Cardiac muscle cell (in vitro differentiated cells and primary cell): ENCODE measurements around the gene BDKRB2. TPM values are rescaled to one million over a fixed set of nuclear protein-coding genes. Genes with fewer than 3 reads are reported as not detected.

Experiments
- DNase-seq, 2 donors: peaks; one replicate each; pipeline versions ENCODE4 v3.0.0 to v3.0.0-alpha.2; 2010 to 2017; ENCODE audit warnings: low read depth in 1 of 2, low spot score in 1 of 2
- H3K27ac ChIP-seq: fragments of 200-600 bp; sonication (generic); 2 replicates; pipeline ENCODE4 v1.5.1; 2016
- H3K27me3 ChIP-seq: fragments of 200-600 bp; sonication (generic); 2 replicates; pipeline ENCODE4 v1.6.0; 2016; ENCODE audit warnings: control low read depth
- H3K36me3 ChIP-seq: fragments of 200-600 bp; sonication (generic); 2 replicates; pipeline ENCODE4 v1.5.1; 2016; ENCODE audit warnings: control low read depth
- H3K4me1 ChIP-seq: fragments of 200-600 bp; sonication (generic); 2 replicates; pipeline ENCODE4 v1.8.1; 2017; ENCODE audit warnings: low read depth, mild to moderate bottlenecking, mixed run types
- H3K4me3 ChIP-seq: fragments of 200-600 bp; sonication (generic); 2 replicates; pipeline ENCODE4 v1.5.1; 2016; ENCODE audit warnings: mild to moderate bottlenecking
- H3K9me3 ChIP-seq: fragments of 200-600 bp; sonication (generic); 2 replicates; pipeline ENCODE4 v1.5.1; 2017; ENCODE audit warnings: low read depth, mild to moderate bottlenecking, control low read depth
- polyA plus RNA-seq: library from polyadenylated mRNA; unstranded; fragments of >200 nt; fragmentation: Nextera tagmentation; extraction: Ambion mirVana; gene quantifications from 2 replicates; pipeline ENCODE4 v1.2.1, GENCODE V29; 2016
- total RNA-seq: library from RNA; depleted of rRNA; stranded (reverse); fragments of >200 nt; gene quantifications from 2 replicates; pipeline ENCODE4 v1.2.3, GENCODE V29; 2016
- TF ChIP-seq, protein P1 (sequence below): IDR thresholded peaks from 2 replicates; pipeline ENCODE4 v1.5.1; 2012; ENCODE audit warnings: low read depth, mild to moderate bottlenecking, low read length

BDKRB2 gene
- total and polyA plus RNA-seq, 2 experiments from 2014 or later: 0.45 TPM; not detected in 1

DNA sequence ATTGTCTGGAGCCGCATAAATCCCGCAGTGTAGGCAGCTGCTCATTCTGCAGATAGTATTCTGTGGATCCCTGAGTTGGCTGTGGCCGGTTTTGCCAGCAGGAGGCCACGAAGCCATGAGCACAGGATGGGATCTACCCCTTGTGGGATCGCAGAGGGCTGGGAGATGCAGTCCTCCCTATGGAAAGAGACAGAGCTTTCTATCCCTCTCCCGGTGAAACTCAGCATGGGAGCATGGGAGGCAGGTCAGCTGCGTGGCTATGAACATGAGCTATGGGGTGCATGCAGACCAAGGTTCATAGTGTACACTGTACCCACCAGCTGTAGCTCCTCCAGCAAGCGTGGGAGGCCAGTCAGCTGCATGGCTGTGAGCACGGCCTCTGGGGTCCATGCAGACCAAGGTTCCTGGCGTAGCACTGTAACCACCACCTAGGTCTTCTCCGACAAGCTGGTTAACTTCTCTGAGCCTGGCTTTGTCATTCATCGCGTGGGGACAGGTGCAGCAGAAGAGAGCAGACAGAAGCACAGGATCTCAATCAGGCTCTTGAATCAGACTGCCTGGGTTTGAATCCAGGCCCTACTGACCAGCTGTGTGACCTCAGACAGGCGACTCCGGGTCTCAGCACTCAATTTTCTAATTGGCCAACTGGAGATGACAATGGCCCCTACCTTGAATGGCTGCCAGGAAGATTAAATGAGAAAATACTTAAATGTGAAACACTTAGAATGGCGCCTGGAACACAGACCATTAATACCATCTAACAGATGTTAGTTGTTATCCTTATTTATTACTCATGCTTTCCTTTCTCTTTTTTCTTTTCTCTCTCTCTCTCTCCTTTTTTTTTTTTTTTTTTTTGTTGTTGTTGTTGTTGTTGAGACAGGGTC is 57.4 kb downstream of the BDKRB2 start:
- no peak overlapping the region for H3K4me3 ChIP-seq
- H3K27me3 ChIP-seq: no peaks in the 10 kb centered on the region
- no peaks in the 10 kb centered on the region for H3K4me1 ChIP-seq
- peaks cover 3% of the 10 kb centered on the region for H3K9me3 ChIP-seq
- no peaks in the 10 kb centered on the region for H3K36me3 ChIP-seq
- H3K27ac ChIP-seq: no peak overlapping the region
- TF ChIP-seq, protein P1, sequence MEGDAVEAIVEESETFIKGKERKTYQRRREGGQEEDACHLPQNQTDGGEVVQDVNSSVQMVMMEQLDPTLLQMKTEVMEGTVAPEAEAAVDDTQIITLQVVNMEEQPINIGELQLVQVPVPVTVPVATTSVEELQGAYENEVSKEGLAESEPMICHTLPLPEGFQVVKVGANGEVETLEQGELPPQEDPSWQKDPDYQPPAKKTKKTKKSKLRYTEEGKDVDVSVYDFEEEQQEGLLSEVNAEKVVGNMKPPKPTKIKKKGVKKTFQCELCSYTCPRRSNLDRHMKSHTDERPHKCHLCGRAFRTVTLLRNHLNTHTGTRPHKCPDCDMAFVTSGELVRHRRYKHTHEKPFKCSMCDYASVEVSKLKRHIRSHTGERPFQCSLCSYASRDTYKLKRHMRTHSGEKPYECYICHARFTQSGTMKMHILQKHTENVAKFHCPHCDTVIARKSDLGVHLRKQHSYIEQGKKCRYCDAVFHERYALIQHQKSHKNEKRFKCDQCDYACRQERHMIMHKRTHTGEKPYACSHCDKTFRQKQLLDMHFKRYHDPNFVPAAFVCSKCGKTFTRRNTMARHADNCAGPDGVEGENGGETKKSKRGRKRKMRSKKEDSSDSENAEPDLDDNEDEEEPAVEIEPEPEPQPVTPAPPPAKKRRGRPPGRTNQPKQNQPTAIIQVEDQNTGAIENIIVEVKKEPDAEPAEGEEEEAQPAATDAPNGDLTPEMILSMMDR: no peak
- no peak for DNase-seq

DNA sequence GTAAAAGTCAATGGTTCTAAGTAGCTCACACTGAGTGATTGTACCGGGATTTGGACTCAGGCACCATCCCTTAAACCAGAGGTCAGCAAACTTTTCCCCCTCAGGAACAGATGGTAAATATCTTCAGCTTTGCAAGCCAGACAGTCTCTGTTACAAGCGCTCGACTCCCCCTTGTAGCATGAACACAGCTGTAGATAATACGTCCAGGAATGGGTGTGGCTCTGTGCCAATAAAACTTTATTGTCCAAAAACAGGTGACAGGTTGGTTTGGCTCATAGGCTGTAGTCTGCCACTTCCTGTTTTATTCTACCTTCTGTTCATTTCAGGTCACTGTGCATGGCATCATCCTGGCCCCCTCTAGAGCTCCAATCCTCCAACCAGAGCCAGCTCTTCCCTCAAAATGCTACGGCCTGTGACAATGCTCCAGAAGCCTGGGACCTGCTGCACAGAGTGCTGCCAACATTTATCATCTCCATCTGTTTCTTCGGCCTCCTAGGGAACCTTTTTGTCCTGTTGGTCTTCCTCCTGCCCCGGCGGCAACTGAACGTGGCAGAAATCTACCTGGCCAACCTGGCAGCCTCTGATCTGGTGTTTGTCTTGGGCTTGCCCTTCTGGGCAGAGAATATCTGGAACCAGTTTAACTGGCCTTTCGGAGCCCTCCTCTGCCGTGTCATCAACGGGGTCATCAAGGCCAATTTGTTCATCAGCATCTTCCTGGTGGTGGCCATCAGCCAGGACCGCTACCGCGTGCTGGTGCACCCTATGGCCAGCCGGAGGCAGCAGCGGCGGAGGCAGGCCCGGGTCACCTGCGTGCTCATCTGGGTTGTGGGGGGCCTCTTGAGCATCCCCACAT is 58.9 kb downstream of the BDKRB2 start:
- peak in 1 of 2 donors; percentile 59 for DNase-seq
- TF ChIP-seq, protein P1: no peak
- peaks cover 3% of the 10 kb centered on the region for H3K9me3 ChIP-seq
- H3K36me3 ChIP-seq: no peaks in the 10 kb centered on the region
- no peaks in the 10 kb centered on the region for H3K27me3 ChIP-seq
- no peaks in the 10 kb centered on the region for H3K4me1 ChIP-seq
- no peak overlapping the region for H3K27ac ChIP-seq
- H3K4me3 ChIP-seq: no peak overlapping the region

DNA sequence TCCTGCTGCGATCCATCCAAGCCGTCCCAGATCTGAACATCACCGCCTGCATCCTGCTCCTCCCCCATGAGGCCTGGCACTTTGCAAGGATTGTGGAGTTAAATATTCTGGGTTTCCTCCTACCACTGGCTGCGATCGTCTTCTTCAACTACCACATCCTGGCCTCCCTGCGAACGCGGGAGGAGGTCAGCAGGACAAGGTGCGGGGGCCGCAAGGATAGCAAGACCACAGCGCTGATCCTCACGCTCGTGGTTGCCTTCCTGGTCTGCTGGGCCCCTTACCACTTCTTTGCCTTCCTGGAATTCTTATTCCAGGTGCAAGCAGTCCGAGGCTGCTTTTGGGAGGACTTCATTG is 59.5 kb downstream of the BDKRB2 start:
- Histone ChIP-seq H3K36me3 (no peaks in the 10 kb centered on the region), H3K9me3 (peaks cover 3% of the 10 kb centered on the region), H3K4me1 (no peaks in the 10 kb centered on the region), H3K27ac (no peak overlapping the region), H3K4me3 (no peak overlapping the region), H3K27me3 (no peaks in the 10 kb centered on the region)
- DNase-seq: no peak
- TF ChIP-seq, protein P1: no peak

DNA sequence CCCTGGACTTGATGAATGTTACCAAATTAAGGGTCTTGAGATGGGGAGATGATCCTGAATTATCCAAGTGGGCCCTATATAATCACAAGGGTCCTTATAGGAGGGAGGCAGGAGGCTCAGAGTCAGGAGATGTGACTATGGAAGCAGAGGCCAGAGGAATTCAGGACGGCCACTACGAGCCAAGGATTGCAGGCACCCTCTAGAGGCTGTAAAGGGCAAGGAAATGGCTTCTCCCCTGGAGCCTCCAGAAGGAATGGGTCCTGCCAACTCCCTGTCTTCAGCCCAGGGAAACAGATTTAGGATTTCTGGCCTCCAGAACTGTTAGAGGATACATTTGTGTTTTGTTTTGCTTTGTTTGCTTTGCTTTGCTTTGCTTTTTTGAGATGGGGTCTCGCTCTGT is 60.2 kb downstream of the BDKRB2 start:
- peak in 1 of 2 donors; percentile 74 for DNase-seq
- no peaks in the 10 kb centered on the region for H3K9me3 ChIP-seq
- no peak overlapping the region for H3K4me3 ChIP-seq
- H3K4me1 ChIP-seq: no peaks in the 10 kb centered on the region
- no peak overlapping the region for H3K27ac ChIP-seq
- H3K36me3 ChIP-seq: no peaks in the 10 kb centered on the region
- TF ChIP-seq, protein P1: peak; percentile 73
- H3K27me3 ChIP-seq: no peaks in the 10 kb centered on the region

DNA sequence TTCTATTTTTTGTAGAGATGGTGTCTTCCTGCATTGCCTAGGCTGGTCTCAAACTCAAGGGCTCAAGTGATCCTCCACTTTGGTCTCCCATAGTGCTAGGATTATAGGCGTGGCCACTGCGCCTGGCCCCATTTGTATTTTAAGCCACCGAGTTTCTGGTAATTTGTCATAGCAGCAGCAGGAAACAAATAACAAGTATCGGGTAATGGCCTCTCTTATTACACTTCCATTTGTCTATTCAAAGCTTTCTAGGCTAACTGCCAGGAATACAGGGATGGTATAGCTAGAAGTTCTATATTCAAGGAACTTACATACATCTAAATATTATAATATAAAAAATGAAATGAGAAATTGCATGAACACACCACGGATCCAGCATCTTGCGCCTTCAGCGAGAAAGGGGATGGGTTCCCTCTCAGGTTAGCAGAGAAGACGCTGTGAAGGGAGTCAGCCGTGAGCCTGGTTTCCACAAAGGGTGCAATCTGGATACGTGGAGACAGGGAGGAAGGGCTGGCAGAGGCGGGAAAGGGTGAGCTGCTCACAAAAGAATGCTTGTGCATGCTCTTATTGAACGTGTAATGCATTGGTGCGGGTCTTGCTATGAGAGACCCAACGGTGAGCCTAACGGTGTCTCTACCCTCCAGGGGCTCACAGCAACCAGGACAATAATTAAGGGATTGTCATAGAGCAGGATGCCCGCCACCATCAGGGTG is 60.9 kb downstream of the BDKRB2 start:
- H3K4me1 ChIP-seq: no peaks in the 10 kb centered on the region
- no peak overlapping the region for H3K4me3 ChIP-seq
- DNase-seq: no peak
- no peaks in the 10 kb centered on the region for H3K36me3 ChIP-seq
- H3K27ac ChIP-seq: no peak overlapping the region
- TF ChIP-seq, protein P1: no peak
- no peaks in the 10 kb centered on the region for H3K9me3 ChIP-seq
- no peaks in the 10 kb centered on the region for H3K27me3 ChIP-seq
